Keratinocyte (primary cell): ENCODE measurements around the gene ANO3. TPM values are rescaled to one million over a fixed set of nuclear protein-coding genes. Genes with fewer than 3 reads are reported as not detected.

Experiments
- DNase-seq: peaks from one replicate; pipeline ENCODE4 v3.0.0-alpha.2; 2011; ENCODE audit warnings: low read depth, missing footprints, low spot score
- FAIRE-seq: peaks from 2 replicates; lab custom pipeline; 2011; peaks lifted over from hg19 to GRCh38; lab: Jason Lieb, UNC
- H2AFZ ChIP-seq: 2 replicates; pipeline ENCODE4 v1.6.0; 2012; ENCODE audit warnings: low read length, control low read depth, inconsistent platforms; ENCODE audit not compliant: control insufficient read depth
- H3K27ac ChIP-seq: 2 replicates; pipeline ENCODE4 v1.5.1; 2011; ENCODE audit warnings: low read length; ENCODE audit not compliant: control insufficient read depth, insufficient read depth
- H3K27me3 ChIP-seq: 3 replicates; pipeline ENCODE4 v1.6.0; 2011; ENCODE audit warnings: low read length; ENCODE audit not compliant: control insufficient read depth, insufficient read depth; ENCODE audit errors: extremely low read depth
- H3K36me3 ChIP-seq, 2 experiments: 2 replicates in 1 of 2; 3 replicates in 1 of 2; pipeline ENCODE4 v1.5.1; 2011; ENCODE audit warnings: low read length in 2 of 2, mild to moderate bottlenecking in 1 of 2; ENCODE audit not compliant: control insufficient read depth in 2 of 2, insufficient read depth in 2 of 2; ENCODE audit errors: extremely low read depth in 1 of 2
- H3K4me1 ChIP-seq: 3 replicates; pipeline ENCODE4 v1.5.1; 2011; ENCODE audit warnings: low read length; ENCODE audit not compliant: control insufficient read depth, insufficient read depth; ENCODE audit errors: extremely low read depth
- H3K4me2 ChIP-seq: 3 replicates; pipeline ENCODE4 v1.6.0; 2011; ENCODE audit warnings: low read depth, low read length; ENCODE audit not compliant: control insufficient read depth, insufficient read depth; ENCODE audit errors: extremely low read depth
- H3K4me3 ChIP-seq, 3 experiments: fragments of 200-600 bp in 1 of 3; sonication (generic) in 1 of 3; 2 replicates in 2 of 3; 3 replicates in 1 of 3; pipeline ENCODE4 v1.5.1; 2011 to 2016; ENCODE audit warnings: low read length in 3 of 3, mild to moderate bottlenecking in 3 of 3, control low read depth in 2 of 3, inconsistent platforms in 1 of 3, low read depth in 1 of 3, mixed read lengths in 1 of 3, mixed run types in 1 of 3, moderate library complexity in 1 of 3; ENCODE audit not compliant: control insufficient read depth in 2 of 3, insufficient read depth in 2 of 3; ENCODE audit errors: extremely low read depth in 1 of 3
- H3K79me2 ChIP-seq: 2 replicates; pipeline ENCODE4 v1.6.0; 2012; ENCODE audit warnings: low read length; ENCODE audit not compliant: control insufficient read depth, insufficient read depth
- H3K9ac ChIP-seq: 3 replicates; pipeline ENCODE4 v1.6.0; 2011; ENCODE audit warnings: low read length; ENCODE audit not compliant: control insufficient read depth, insufficient read depth; ENCODE audit errors: extremely low read depth
- H3K9me1 ChIP-seq: 3 replicates; pipeline ENCODE4 v1.6.0; 2011; ENCODE audit warnings: low read length; ENCODE audit not compliant: control insufficient read depth, insufficient read depth; ENCODE audit errors: extremely low read depth
- H3K9me3 ChIP-seq: 2 replicates; pipeline ENCODE4 v1.5.1; 2012; ENCODE audit warnings: low read depth, low read length; ENCODE audit not compliant: control insufficient read depth
- H4K20me1 ChIP-seq: 3 replicates; pipeline ENCODE4 v1.6.0; 2011; ENCODE audit warnings: low read length; ENCODE audit not compliant: control insufficient read depth, insufficient read depth; ENCODE audit errors: extremely low read depth
- CTCF ChIP-seq, 3 experiments: IDR thresholded peaks in 1 of 3; conservative IDR thresholded peaks in 1 of 3; optimal IDR thresholded peaks in 1 of 3; 2 replicates in 2 of 3; 3 replicates in 1 of 3; pipeline versions ENCODE3 to v1.5.1; 2011; ENCODE audit warnings: low read length in 3 of 3, mild to moderate bottlenecking in 3 of 3, moderate library complexity in 2 of 3, control low read depth in 1 of 3, inconsistent platforms in 1 of 3; ENCODE audit not compliant: insufficient read depth in 2 of 3; ENCODE audit errors: extremely low read depth in 1 of 3
- EZH2 ChIP-seq: IDR thresholded peaks from one replicate; pipeline ENCODE4 v1.6.1; 2012; ENCODE audit warnings: inconsistent platforms, mild to moderate bottlenecking, low read length, moderate library complexity
- dilution Hi-C: fragments of 300-500 bp; cut with MboI; formaldehyde crosslinking; loops from one replicate; pipeline ENCODE4 v1.7.0; 2020; ENCODE audit warnings: low sequenced_read_pairs; ENCODE audit not compliant: extremely low pct_ligation_motif_present
- polyA plus RNA-seq, 5 experiments: library from polyadenylated mRNA; depleted of rRNA in 3 of 5; stranded (reverse) in 3 of 5; stranded (forward) in 1 of 5; unstranded in 1 of 5; fragments of >200 nt; gene quantifications; 1 replicate in 1 of 5; 2 replicates in 3 of 5; 3 replicates in 1 of 5; pipeline versions ENCODE4 v1.2.1 to v1.2.3, GENCODE V29; 2011 to 2012; ENCODE audit warnings: missing spikeins in 2 of 5, low read depth in 1 of 5, low replicate concordance in 1 of 5

The ANO3 gene
- polyA plus RNA-seq, 1 donor (not counting 4 experiments of a cell fraction or from before 2014, with no cell fraction given), result 0.01 TPM

- no peak for DNase-seq
- dilution Hi-C loops, result no loop called here
Observed at GRCh38 chr11:26507229-26507628, 175.3 kb downstream of the ANO3 start.

GRCh38 chr11:26510164-26510563 lies 178.2 kb downstream of the ANO3 start:
- Histone ChIP-seq H3K9me3 (no peaks in the 10 kb centered on the region), H3K9ac (no peak overlapping the region), H3K4me2 (no peak overlapping the region), H3K4me3 (no peak overlapping the region), H4K20me1 (no peaks in the 10 kb centered on the region), H3K27ac (no peak overlapping the region), H3K27me3 (no peaks in the 10 kb centered on the region), H3K79me2 (no peaks in the 10 kb centered on the region), H3K4me1 (no peaks in the 10 kb centered on the region), H3K9me1 (no peaks in the 10 kb centered on the region), H2AFZ (no peak overlapping the region), H3K36me3 (no peaks in the 10 kb centered on the region)
- TF ChIP-seq CTCF (optimal IDR thresholded peaks at IDR 0.05 in 1 of 3, IDR thresholded peaks at IDR 0.05 in 1 of 3, conservative IDR thresholded peaks at IDR 0.05 in 1 of 3; ENCODE audit: extremely low read depth in 1 of 3, insufficient read depth in 2 of 3, low read length in 3 of 3) (no peak), EZH2 (no peak)
- dilution Hi-C loops, result no loop called here
- DNase-seq, result no peak
- no peak for FAIRE-seq

More at GRCh38 chr11:26507229-26507628, 175.3 kb downstream of the ANO3 start:
- Histone ChIP-seq H3K27me3 (no peaks in the 10 kb centered on the region), H4K20me1 (no peaks in the 10 kb centered on the region), H3K9me1 (no peaks in the 10 kb centered on the region), H3K9ac (no peak overlapping the region), H3K36me3 (no peaks in the 10 kb centered on the region), H2AFZ (no peak overlapping the region), H3K9me3 (no peaks in the 10 kb centered on the region), H3K4me2 (no peak overlapping the region), H3K4me3 (no peak overlapping the region), H3K4me1 (no peaks in the 10 kb centered on the region), H3K27ac (no peak overlapping the region), H3K79me2 (no peaks in the 10 kb centered on the region)
- TF ChIP-seq EZH2 (no peak), CTCF (optimal IDR thresholded peaks at IDR 0.05 in 1 of 3, IDR thresholded peaks at IDR 0.05 in 1 of 3, conservative IDR thresholded peaks at IDR 0.05 in 1 of 3; ENCODE audit: extremely low read depth in 1 of 3, insufficient read depth in 2 of 3, low read length in 3 of 3) (no peak)
- FAIRE-seq, result no peak
